Uterus (tissue), 4 donors: ENCODE data around the gene NCKAP5L. TPM values are rescaled to one million over a fixed set of nuclear protein-coding genes. Genes with fewer than 3 reads are reported as not detected.

Source experiments
- DNase-seq, 2 donors: peaks; one replicate each; pipeline ENCODE4 v3.0.0-alpha.2; 2019 to 2020
- H3K27ac ChIP-seq, 2 donors: fragments of 200-600 bp; sonication (generic); 1 replicate in 1 of 2; 2 replicates in 1 of 2; pipeline ENCODE4 v1.5.1; 2016 to 2018
- H3K27me3 ChIP-seq, 2 donors: fragments of 200-600 bp; sonication (generic); one replicate each; pipeline ENCODE4 v1.5.1; 2018 to 2019; ENCODE audit warnings: control low read depth in 1 of 2
- H3K36me3 ChIP-seq, 2 donors: fragments of 200-600 bp; sonication (generic); one replicate each; pipeline ENCODE4 v1.5.1; 2019; ENCODE audit warnings: control low read depth in 1 of 2
- H3K4me1 ChIP-seq, 2 donors: fragments of 200-600 bp; sonication (generic); one replicate each; pipeline ENCODE4 v1.5.1; 2018 to 2019; ENCODE audit warnings: control low read depth in 1 of 2
- H3K4me3 ChIP-seq, 2 donors: fragments of 200-600 bp; sonication (generic); 1 replicate in 1 of 2; 2 replicates in 1 of 2; pipeline ENCODE4 v1.5.1; 2018 to 2019; ENCODE audit warnings: mild to moderate bottlenecking in 1 of 2
- H3K9me3 ChIP-seq, 2 donors: fragments of 200-600 bp; sonication (generic); one replicate each; pipeline ENCODE4 v1.5.1; 2019; ENCODE audit warnings: control low read depth in 1 of 2
- CTCF ChIP-seq, 4 experiments: fragments of 200-600 bp in 2 of 4; fragments of 450-650 bp in 2 of 4; sonication (generic) in 2 of 4; IDR thresholded peaks; one replicate each; pipeline ENCODE4 v1.5.1; 2016 to 2019; ENCODE audit warnings: antibody characterized with exemption in 4 of 4, mild to moderate bottlenecking in 2 of 4, moderate library complexity in 1 of 4
- POLR2A ChIP-seq, 2 donors: fragments of 450-650 bp; IDR thresholded peaks; one replicate each; pipeline ENCODE4 v1.6.1; 2016; ENCODE audit warnings: antibody characterized with exemption in 2 of 2, mild to moderate bottlenecking in 1 of 2, moderate library complexity in 1 of 2
- intact Hi-C: fragments of 100-400 bp; cut with DNase I; formaldehyde crosslinking; loops from one replicate; pipeline ENCODE4 v1.15.1; 2023; ENCODE audit warnings: low total_unique reads
- total RNA-seq, 4 donors: library from RNA; depleted of rRNA in 3 of 4; stranded (reverse); fragments of >200 nt in 3 of 4; gene quantifications; one replicate each; pipeline versions ENCODE4 v1.1.0 to v1.2.4, GENCODE V29; 2014 to 2023
- donor health status: DM: yes; HTN: yes; CAD: no.

Gene NCKAP5L
- total RNA-seq, 4 donors from 2014 or later, result 4.1 to 26.1 (median 11.5) TPM

GRCh38 chr12:49867570-49868341, 39.5 kb upstream of the NCKAP5L start:
- no peaks in the 10 kb centered on the region for H3K27me3 ChIP-seq
- H3K4me3 ChIP-seq, result no peak overlapping the region
- peaks cover 15 to 20% of the 10 kb centered on the region in 2 donors for H3K4me1 ChIP-seq
- TF ChIP-seq CTCF (IDR thresholded peaks at IDR 0.05) (no peak), POLR2A (IDR thresholded peaks at IDR 0.05) (no peak)
- H3K36me3 ChIP-seq, result no peaks in the 10 kb centered on the region
- H3K9me3 ChIP-seq, result no peaks in the 10 kb centered on the region
- no peak for DNase-seq
- H3K27ac ChIP-seq, result peak overlapping the region; percentile 72 to 88
- intact Hi-C loops, result loop anchor here (5.0 kb wide), 1 partner anchor 100 kb away; no protein-coding TSS in a partner anchor

- Histone ChIP-seq H3K36me3 (no peaks in the 10 kb centered on the region), H3K27ac (peak overlapping the region in 1 of 2 donors; percentile 88), H3K27me3 (no peaks in the 10 kb centered on the region), H3K9me3 (no peaks in the 10 kb centered on the region), H3K4me3 (no peak overlapping the region), H3K4me1 (peaks cover 15 to 20% of the 10 kb centered on the region in 2 donors)
- intact Hi-C loops, result loop anchor here (5.0 kb wide), 1 partner anchor 100 kb away; no protein-coding TSS in a partner anchor
- TF ChIP-seq POLR2A (IDR thresholded peaks at IDR 0.05) (peak in 1 of 2 donors; percentile 13), CTCF (IDR thresholded peaks at IDR 0.05) (peak; percentile 93 to 99 (median 96))
- DNase-seq, result peak; percentile 82 to 83
These were observed 38.8 kb upstream of the NCKAP5L start for GRCh38 chr12:49866859-49867569.

- no peaks in the 10 kb centered on the region for H3K9me3 ChIP-seq
- intact Hi-C loops, result loop anchor here (5.0 kb wide), 1 partner anchor 102 kb away; no protein-coding TSS in a partner anchor
- H3K4me3 ChIP-seq, result no peak overlapping the region
- no peak overlapping the region for H3K27ac ChIP-seq
- peaks cover 15 to 20% of the 10 kb centered on the region in 2 donors for H3K4me1 ChIP-seq
- no peaks in the 10 kb centered on the region for H3K36me3 ChIP-seq
- no peak for DNase-seq
- TF ChIP-seq CTCF (IDR thresholded peaks at IDR 0.05) (no peak), POLR2A (IDR thresholded peaks at IDR 0.05) (no peak)
- no peaks in the 10 kb centered on the region for H3K27me3 ChIP-seq
These were observed 37.5 kb upstream of the NCKAP5L start for GRCh38 chr12:49865782-49866135.

GRCh38 chr12:49865109-49865781, 37.0 kb upstream of the NCKAP5L start:
- no peaks in the 10 kb centered on the region for H3K9me3 ChIP-seq
- TF ChIP-seq POLR2A (IDR thresholded peaks at IDR 0.05) (no peak), CTCF (IDR thresholded peaks at IDR 0.05) (no peak)
- H3K36me3 ChIP-seq, result no peaks in the 10 kb centered on the region
- H3K27ac ChIP-seq, result no peak overlapping the region
- no peak overlapping the region for H3K4me3 ChIP-seq
- intact Hi-C loops, result loop anchor here (5.0 kb wide), 1 partner anchor 102 kb away; no protein-coding TSS in a partner anchor
- DNase-seq, result no peak
- H3K4me1 ChIP-seq, result peaks cover 15 to 20% of the 10 kb centered on the region in 2 donors
- H3K27me3 ChIP-seq, result no peaks in the 10 kb centered on the region
